Measurements from ENCODE around the gene MYO1E.
"Not testable (repeated sequence)": the region's sequence is repeated elsewhere in the genome, so short reads cannot be mapped to it uniquely, and the experiment has no call there.

The MYO1E gene

GRCh38 chr15:59349680-59350420 is 22.8 kb downstream of the MYO1E start:
- DNase-seq = no peak

- no peak for DNase-seq
Observed at GRCh38 chr15:59347915-59348314, 24.8 kb downstream of the MYO1E start.

- DNase-seq = no peak
Observed at GRCh38 chr15:59346951-59347350, 25.7 kb downstream of the MYO1E start.

- no peak for DNase-seq
Observed at GRCh38 chr15:59345326-59345725, 27.3 kb downstream of the MYO1E start.

- DNase-seq = no peak
Observed at GRCh38 chr15:59344311-59344710, 28.4 kb downstream of the MYO1E start.

GRCh38 chr15:59340325-59340724 is 32.3 kb downstream of the MYO1E start:
- DNase-seq = no peak

- DNase-seq = no peak
Observed at GRCh38 chr15:59339252-59339672, 33.4 kb downstream of the MYO1E start.

- DNase-seq = no peak
Observed at GRCh38 chr15:59338414-59338813, 34.3 kb downstream of the MYO1E start.

GRCh38 chr15:59336725-59337124 is 35.9 kb downstream of the MYO1E start:
- not testable (repeated sequence) for DNase-seq

- DNase-seq = no peak
Observed at GRCh38 chr15:59335207-59335786, 37.4 kb downstream of the MYO1E start.

- DNase-seq = no peak
Observed at GRCh38 chr15:59334076-59334415, 38.6 kb downstream of the MYO1E start.

- DNase-seq = no peak
Observed at GRCh38 chr15:59333401-59334075, 39.1 kb downstream of the MYO1E start.

GRCh38 chr15:59332009-59332408 is 40.7 kb downstream of the MYO1E start:
- DNase-seq = no peak

- DNase-seq = no peak
Observed at GRCh38 chr15:59330649-59331048, 42.0 kb downstream of the MYO1E start.

GRCh38 chr15:59329570-59330350 is 42.9 kb downstream of the MYO1E start:
- DNase-seq = no peak

GRCh38 chr15:59329091-59329490 is 43.6 kb downstream of the MYO1E start:
- DNase-seq = no peak

- no peak for DNase-seq
Observed at GRCh38 chr15:59327942-59328341, 44.7 kb downstream of the MYO1E start.

- no peak for DNase-seq
Observed at GRCh38 chr15:59326856-59327255, 45.8 kb downstream of the MYO1E start.

- DNase-seq = no peak
Observed at GRCh38 chr15:59322056-59322759, 50.5 kb downstream of the MYO1E start.

GRCh38 chr15:59321000-59321689 is 51.5 kb downstream of the MYO1E start:
- DNase-seq = no peak

- DNase-seq = no peak
Observed at GRCh38 chr15:59317211-59317610, 55.5 kb downstream of the MYO1E start.

GRCh38 chr15:59315914-59316451 is 56.7 kb downstream of the MYO1E start:
- DNase-seq = no peak
